GM10266 (cell line): Measurements from ENCODE around the gene NDUFC2.

Experiments
- DNase-seq: peaks from one replicate; pipeline ENCODE4 v3.0.0; 2012; ENCODE audit errors: extremely low spot score
- CTCF ChIP-seq: IDR thresholded peaks from 2 replicates; pipeline ENCODE4 v1.5.1; 2012; ENCODE audit warnings: mild to moderate bottlenecking, low read depth; ENCODE audit not compliant: control insufficient read depth, insufficient read depth; ENCODE audit errors: missing control alignments

Gene NDUFC2

GRCh38 chr11:78027759-78028158 is 51.9 kb downstream of the NDUFC2 start:
- no peak for TF ChIP-seq CTCF
- DNase-seq: no peak

GRCh38 chr11:78025378-78025777 is 54.3 kb downstream of the NDUFC2 start:
- TF ChIP-seq CTCF: no peak
- DNase-seq: no peak

GRCh38 chr11:78023426-78023825 is 56.2 kb downstream of the NDUFC2 start:
- no peak for TF ChIP-seq CTCF
- no peak for DNase-seq

GRCh38 chr11:78022397-78023396 is 57.0 kb downstream of the NDUFC2 start, which contains the start of gene KCTD14:
Gene KCTD14, minus strand, starts transcription at chr11:78023276. Its CDS starts 27 bp downstream, at chr11:78023249.
- no peak for TF ChIP-seq CTCF
- no peak for DNase-seq

- no peak for TF ChIP-seq CTCF
Measured at GRCh38 chr11:78021611-78022010, 58.1 kb downstream of the NDUFC2 start.

GRCh38 chr11:78020246-78020645 is 59.4 kb downstream of the NDUFC2 start:
- TF ChIP-seq CTCF: no peak
- DNase-seq: no peak

More at GRCh38 chr11:78021611-78022010, 58.1 kb downstream of the NDUFC2 start:
- no peak for DNase-seq

GRCh38 chr11:78019808-78020207 is 59.9 kb downstream of the NDUFC2 start:
- DNase-seq: no peak

More at GRCh38 chr11:78019808-78020207, 59.9 kb downstream of the NDUFC2 start:
- no peak for TF ChIP-seq CTCF
